Mononuclear cell (primary cell): ENCODE results near the gene TSSK6. TPM values are rescaled to one million over a fixed set of nuclear protein-coding genes. Genes with fewer than 3 reads are reported as not detected.
A peak's percentile ranks its signal among the peaks of the same experiment; 100 is the strongest.

Source experiments
- H3K27me3 ChIP-seq: 2 replicates; pipeline ENCODE4 v1.6.0; 2011; ENCODE audit warnings: low read length, control low read depth; ENCODE audit not compliant: insufficient read depth
- H3K4me1 ChIP-seq: 2 replicates; pipeline ENCODE4 v1.5.1; 2011; ENCODE audit warnings: mild to moderate bottlenecking, low read length, control low read depth; ENCODE audit not compliant: insufficient read depth
- H3K4me3 ChIP-seq: 2 replicates; pipeline ENCODE4 v1.5.1; 2011; ENCODE audit warnings: mild to moderate bottlenecking, low read length, moderate library complexity
- H3K9me3 ChIP-seq: 2 replicates; pipeline ENCODE4 v1.5.1; 2011; ENCODE audit warnings: low read depth, mild to moderate bottlenecking, control low read depth, low read length
- total RNA-seq: library from RNA; depleted of rRNA; stranded (reverse); fragments of >200 nt; gene quantifications from one replicate; pipeline ENCODE4 v1.2.3, GENCODE V29; 2012

TSSK6 gene
- total RNA-seq, 1 donor, result 6.3 TPM

DNA sequence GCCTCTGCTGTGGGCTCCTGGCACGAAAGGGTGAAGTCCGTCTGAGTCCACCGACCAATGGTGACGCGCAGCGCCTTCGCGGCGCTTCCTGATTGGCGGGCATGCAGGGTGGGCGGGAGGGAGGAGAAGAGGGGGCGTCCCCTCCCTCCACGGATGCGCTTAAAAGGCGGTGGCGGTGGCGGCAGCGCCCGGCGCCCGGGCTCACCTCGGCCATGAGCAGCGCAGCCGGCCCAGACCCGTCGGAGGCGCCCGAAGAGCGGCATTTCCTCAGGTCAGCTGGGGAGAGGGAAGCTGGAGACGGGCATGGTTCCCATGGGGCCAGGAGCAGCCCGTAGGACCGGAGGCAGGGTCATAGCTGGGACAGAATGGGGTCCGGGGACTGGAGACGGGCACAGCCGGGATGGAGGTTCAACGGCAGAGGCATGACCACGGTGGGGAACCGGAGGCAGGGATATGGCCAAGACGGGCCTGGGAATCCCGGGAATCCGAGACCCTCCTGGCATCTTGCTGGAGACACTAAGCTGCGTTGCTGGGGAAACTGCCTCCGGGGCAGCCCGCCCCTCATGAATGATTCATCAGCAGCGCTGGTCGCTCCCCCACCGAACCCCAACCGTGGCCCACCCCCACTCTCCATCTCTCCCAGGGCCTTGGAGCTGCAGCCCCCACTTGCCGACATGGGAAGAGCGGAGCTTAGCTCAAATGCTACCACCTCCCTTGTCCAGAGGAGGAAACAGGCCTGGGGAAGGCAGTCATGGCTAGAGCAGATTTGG is 13.6 kb upstream of the TSSK6 start, which contains the start of gene YJEFN3:
Gene YJEFN3, plus strand, starts transcription at position 191 of the 770 bp plus-strand sequence. Its CDS starts 22 bp downstream, at position 213.
- H3K4me1 ChIP-seq, result peaks cover 6% of the 10 kb centered on the region
- no peaks in the 10 kb centered on the region for H3K27me3 ChIP-seq
- no peaks in the 10 kb centered on the region for H3K9me3 ChIP-seq

DNA sequence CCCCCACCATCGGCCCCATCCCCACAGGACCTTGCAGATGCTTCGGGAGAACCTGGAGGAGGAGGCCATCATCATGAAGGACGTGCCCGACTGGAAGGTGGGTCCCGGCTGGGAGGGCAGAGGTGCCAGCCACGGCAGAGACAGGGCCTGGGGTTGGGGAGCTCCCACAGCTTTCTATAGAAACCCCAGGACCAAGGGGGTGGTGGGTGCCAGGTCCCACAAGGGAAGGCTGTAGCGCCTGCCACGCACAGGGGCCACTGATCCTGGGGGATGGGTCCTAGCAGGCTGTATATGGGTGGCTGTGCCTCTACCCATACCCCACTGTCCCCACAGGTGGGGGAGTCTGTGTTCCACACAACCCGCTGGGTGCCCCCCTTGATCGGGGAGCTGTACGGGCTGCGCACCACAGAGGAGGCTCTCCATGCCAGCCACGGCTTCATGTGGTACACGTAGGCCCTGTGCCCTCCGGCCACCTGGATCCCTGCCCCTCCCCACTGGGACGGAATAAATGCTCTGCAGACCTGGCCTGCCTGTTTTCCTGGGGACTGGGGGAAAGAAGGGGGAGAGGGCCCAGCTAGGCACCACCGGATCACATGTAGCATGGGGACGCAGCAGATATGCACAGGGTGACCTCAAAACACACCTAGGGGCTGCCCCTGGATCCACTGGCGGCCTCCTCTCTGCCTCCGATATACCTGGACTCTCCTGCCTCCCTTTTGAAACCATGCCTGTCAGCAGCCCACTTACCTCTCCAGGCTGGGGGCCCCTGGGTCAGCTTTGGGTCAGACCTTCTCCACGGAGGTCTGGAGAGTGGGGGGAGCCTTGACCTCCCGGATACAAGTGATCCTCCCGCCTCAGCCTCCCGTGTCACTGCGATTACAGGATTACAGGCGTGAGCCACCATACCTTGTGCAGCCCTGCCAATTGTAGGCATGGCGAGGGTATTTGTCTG is 12.6 kb upstream of the TSSK6 start:
- H3K27me3 ChIP-seq, result no peaks in the 10 kb centered on the region
- no peak overlapping the region for H3K4me3 ChIP-seq
- H3K9me3 ChIP-seq, result no peaks in the 10 kb centered on the region
- peaks cover 6% of the 10 kb centered on the region for H3K4me1 ChIP-seq

More for the DNA sequence above, 13.6 kb upstream of the TSSK6 start, which contains the start of gene YJEFN3:
- H3K4me3 ChIP-seq, result no peak within 1 kb of the TSS

DNA sequence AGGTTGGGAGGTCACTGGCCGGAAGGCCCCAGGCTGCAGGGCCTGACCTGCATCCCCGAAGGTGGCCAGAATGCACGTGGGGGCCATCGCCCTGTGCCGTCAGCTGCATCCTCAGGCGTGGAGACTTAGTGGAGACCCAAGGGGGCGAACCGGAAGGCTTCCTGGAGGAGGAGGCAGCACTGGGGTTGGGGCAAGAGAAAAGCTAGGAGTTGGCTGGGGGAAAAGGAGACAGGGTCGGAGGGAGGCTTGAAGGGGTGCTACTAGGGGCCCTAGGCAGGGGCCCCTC is 12.0 kb upstream of the TSSK6 start:
- Histone ChIP-seq H3K4me3 (no peak overlapping the region), H3K4me1 (peaks cover 4% of the 10 kb centered on the region), H3K9me3 (no peaks in the 10 kb centered on the region), H3K27me3 (no peaks in the 10 kb centered on the region)

DNA sequence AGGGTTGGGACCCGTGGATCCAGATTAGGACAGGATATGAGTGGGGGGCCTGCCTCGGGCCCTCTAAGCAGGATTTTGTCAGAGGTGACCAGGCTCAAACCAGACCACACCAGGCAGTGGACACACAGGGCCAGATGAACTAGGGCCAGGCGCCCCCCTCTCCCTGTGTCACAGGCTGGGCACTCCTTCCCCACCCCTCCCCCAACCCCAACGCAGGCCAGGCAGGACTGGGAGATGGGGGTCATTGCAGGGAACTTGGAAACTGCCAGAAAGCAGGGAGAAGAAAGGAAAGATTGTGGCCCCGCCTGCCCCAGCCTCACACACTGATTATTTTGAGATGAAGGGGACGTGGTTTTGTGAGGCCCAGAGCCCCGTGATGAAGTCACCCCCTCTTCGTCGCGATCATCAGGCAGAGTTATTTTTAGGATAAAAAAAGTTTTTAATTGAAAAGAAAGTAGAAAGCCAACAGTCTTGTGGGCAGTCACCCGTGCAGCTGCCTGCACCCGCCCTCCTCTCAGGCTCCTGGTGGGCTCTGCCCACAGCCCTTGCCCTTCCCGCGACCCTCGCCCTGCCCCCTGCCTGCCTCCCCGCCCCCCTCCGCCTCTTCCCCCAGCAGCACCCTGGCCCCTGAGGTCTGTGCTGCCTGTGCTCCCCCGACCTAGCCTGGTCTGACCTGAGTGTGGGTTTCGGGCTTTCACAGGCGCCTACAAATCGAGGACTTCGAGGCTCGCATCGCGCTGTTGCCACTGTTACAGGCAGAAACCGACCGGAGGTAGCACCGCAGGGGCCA is 11.4 kb upstream of the TSSK6 start:
- H3K27me3 ChIP-seq, result no peaks in the 10 kb centered on the region
- H3K4me1 ChIP-seq, result no peaks in the 10 kb centered on the region
- no peak overlapping the region for H3K4me3 ChIP-seq
- no peaks in the 10 kb centered on the region for H3K9me3 ChIP-seq

DNA sequence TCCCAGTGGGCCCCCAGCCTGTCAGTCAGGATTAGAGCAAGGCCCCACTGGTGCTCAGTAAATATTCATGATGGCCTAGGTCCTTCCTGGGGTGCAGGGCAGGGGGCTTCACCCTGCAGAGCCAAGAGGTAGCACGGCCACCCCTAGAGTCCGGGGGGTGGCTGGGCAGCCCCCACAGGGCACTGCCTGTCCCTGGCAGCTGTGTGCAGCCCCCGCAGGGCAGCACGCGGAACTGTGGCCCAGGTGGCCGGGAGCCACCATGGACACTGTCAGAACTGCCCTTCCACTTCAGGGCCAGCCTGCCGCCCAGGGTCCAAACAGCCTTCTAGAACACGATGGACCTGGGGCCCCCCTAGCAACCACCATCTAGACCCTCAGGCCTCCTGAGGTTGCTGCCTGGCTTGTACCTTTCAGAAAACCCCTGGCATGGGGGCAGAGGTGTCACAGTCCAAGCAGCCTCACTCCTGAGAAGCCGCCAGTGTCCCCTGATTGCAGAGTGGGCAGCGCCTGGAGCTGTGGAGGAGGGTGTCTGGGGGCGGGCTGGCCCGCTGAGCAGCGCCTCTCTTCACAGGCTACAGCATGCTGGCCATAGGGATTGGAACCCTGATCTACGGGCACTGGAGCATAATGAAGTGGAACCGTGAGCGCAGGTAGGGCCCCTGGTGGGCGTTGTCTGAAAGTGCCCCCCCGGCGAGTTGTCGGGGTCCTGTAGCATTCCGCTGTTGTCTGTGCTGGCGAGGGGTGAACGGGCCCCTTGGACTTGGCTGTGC is 10.4 kb upstream of the TSSK6 start:
- H3K27me3 ChIP-seq, result no peaks in the 10 kb centered on the region
- H3K9me3 ChIP-seq, result no peaks in the 10 kb centered on the region
- no peaks in the 10 kb centered on the region for H3K4me1 ChIP-seq
- H3K4me3 ChIP-seq, result no peak overlapping the region

DNA sequence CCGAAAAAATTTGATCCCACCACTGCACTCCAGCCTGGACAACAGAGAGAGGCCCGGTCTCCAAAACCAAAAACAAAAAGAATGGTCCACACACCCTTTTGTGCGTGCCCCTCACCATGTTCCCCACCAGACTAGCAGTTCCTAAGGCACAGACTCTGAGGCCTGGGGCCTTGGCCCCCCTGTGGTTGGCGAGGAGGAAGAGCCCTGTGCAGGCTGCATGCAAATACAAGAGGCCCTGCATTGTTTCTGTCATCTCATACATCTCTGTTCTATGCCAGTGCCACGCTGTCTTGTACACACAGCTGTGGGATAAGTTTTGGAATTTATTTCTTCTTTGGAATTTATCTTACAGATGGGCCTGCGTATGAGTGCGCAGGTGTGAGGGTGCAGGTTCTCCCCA is 8.7 kb upstream of the TSSK6 start:
- H3K27me3 ChIP-seq, result no peaks in the 10 kb centered on the region
- no peak overlapping the region for H3K4me3 ChIP-seq
- no peaks in the 10 kb centered on the region for H3K9me3 ChIP-seq
- H3K4me1 ChIP-seq, result peaks cover 3% of the 10 kb centered on the region

DNA sequence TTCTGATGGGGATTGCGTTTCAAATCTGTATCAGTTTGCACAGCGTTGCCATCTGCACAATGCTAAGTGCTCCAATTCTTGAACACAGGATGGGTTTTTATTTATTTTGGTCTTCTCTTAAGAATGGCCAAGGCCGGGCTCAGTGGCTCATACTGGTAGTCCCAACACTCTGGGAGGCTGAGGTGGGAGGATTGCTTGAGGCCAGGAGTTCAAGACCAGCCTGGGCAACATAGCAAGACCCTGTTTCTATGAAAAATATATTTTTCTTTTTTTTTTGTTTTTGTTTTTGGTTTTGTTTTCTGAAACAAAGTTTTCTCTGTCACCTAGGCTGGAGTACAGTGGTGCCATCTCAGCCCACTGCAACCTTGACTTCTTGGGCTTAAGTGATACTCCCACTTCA is 7.8 kb upstream of the TSSK6 start:
- H3K27me3 ChIP-seq, result no peaks in the 10 kb centered on the region
- H3K4me3 ChIP-seq, result no peak overlapping the region
- peaks cover 3% of the 10 kb centered on the region for H3K4me1 ChIP-seq
- no peaks in the 10 kb centered on the region for H3K9me3 ChIP-seq

DNA sequence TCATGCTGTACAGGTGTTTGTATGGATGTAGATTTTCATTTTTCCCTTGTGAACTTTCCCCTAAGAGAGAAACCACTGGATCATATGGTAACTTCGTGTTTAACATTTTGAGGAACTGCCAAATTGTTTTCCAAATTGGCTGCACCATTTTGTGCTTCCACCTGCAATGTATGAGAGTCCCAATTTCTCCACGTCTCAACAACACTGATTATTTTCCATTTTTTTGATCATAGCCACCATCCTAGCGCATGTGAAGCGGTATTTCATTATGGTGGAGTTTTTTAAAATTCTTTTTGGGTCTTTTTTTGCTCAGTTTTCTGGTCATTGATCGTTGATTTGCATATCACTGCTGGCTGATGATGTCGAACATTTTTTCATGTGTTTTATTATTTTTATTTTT is 5.6 kb upstream of the TSSK6 start:
- Histone ChIP-seq H3K4me1 (peaks cover 21% of the 10 kb centered on the region), H3K4me3 (no peak overlapping the region), H3K27me3 (no peaks in the 10 kb centered on the region), H3K9me3 (no peaks in the 10 kb centered on the region)

DNA sequence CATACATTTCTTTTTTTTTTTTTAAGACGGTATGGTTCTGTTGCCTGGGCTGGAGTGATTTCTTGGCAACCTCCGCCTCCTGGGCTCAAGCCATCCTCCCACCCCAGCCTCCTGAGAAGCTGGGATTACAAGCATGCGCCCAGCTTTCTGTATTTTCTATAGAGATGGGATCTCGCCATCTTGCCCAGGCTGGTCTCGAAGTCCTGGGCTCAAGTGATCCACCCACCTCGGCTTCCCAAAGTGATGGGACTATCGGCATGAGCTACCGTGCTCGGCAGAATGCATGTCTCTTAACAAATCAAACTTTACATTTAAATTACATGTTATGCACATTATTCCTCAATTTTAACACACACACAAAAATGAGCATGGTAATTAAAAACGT is 1.9 kb upstream of the TSSK6 start:
- Histone ChIP-seq H3K9me3 (no peaks in the 10 kb centered on the region), H3K27me3 (no peaks in the 10 kb centered on the region), H3K4me3 (no peak overlapping the region), H3K4me1 (peaks cover 28% of the 10 kb centered on the region)

DNA sequence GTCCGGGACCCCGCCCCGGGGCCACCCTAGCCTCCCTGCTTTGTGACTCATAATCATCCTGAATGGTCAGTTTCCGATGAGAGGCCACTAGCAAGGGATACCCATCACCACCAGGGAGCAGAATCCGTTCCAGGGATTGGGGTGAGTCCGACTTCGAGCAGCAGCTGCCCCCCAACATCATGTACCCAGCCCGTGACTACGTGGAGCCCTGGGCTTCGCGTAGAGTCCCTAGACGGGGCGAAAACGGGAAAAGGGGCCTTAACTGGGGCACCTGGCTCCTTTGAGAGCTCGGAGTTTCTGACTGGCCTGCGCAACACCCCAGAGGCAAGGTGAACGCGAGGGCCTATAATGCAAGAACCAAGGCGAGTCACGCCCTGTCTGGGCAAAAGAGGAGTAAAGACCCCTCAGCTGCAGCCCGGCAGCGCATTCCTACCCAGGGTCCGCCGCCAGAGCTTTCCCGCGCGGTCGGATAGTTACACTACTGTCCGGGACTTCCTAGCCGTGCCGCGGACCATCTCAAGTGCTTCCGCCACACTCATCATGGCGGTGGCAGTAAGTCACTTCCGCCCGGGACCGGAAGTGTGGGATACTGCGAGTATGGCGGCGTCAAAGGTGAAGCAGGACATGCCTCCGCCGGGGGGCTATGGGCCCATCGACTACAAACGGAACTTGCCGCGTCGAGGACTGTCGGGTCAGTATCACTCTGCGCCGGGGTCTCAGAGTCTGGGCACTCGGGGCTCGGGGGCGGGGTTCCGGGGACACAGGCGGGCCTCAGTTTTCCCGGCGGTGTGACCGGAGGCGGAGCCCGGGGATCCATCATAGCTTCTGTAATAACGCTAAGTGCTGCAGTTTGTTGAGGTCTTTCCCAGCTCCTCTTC is 533 bp upstream of the TSSK6 start, which contains the start of gene NDUFA13:
Gene NDUFA13, plus strand, starts transcription at position 584 of the 878 bp plus-strand sequence. Its CDS starts 14 bp downstream, at position 598.
- Histone ChIP-seq H3K9me3 (no peaks in the 10 kb centered on the region), H3K27me3 (no peaks in the 10 kb centered on the region), H3K4me1 (peaks cover 28% of the 10 kb centered on the region), H3K4me3 (peak within 1 kb of the TSS; percentile 76)

DNA sequence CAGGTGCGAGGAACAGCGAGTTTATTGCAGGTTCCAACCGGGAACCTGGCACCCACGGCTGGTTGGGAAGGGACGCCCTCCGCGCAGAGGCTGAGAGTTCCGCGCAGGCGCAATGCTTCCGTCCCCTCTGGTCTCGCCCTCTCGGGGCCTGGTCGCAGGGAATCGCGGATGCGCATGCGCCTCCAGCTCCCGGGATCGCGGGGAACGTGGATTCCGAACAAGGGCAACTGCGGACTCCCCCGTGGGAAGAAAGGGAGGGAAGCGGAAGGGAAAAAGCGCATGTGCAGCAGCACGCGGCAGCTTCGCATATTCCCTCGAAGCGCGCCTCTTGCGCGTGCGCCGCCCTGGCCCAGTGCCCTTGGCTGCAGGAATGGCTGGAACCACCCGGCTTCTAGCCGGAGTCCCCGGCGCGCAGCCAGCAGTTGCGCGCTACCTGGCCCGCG is 1.1 kb downstream of the TSSK6 start:
- H3K27me3 ChIP-seq, result no peaks in the 10 kb centered on the region
- H3K9me3 ChIP-seq, result no peaks in the 10 kb centered on the region
- no peak overlapping the region for H3K4me3 ChIP-seq
- H3K4me1 ChIP-seq, result peaks cover 26% of the 10 kb centered on the region

DNA sequence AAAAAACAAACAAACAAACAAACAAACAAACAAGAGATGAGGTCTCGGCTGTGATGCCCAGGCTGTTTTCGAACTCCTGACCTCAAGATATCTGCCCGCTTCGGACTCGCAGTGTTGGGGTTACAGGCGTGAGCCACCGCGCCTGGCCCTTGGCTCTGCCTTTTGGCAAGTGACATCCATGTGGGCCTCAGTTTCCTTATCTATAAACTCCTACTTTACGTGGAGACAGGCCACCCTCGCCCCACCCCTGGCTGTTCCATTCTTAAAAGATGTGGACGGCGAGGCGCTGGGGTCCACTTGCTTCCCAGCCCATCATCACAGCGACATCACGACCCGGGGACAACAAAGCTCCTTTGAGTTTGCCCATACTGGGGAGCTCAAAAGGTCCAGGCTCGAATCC is 1.7 kb downstream of the TSSK6 start:
- H3K27me3 ChIP-seq, result no peaks in the 10 kb centered on the region
- no peaks in the 10 kb centered on the region for H3K9me3 ChIP-seq
- peaks cover 25% of the 10 kb centered on the region for H3K4me1 ChIP-seq
- no peak overlapping the region for H3K4me3 ChIP-seq

DNA sequence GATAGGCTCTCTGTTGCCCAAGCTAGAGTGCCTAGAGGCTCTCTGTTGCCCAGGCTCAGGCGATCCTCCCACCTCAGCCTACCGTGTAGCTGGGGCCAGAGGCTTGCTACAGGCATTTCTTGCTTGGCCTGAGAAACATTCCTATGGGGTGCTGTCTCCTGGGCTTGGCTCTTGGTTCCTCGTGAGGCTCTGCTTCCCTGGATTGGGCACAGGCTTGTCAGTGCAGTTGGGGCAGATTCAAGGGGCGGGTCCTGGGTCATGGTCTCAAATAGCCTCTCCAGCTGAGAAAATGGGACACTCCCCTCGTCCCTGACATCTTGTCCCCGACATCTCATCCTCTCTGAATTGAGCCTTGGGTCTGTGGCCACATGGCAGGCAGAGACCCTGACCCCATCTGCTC is 4.9 kb downstream of the TSSK6 start:
- no peaks in the 10 kb centered on the region for H3K27me3 ChIP-seq
- no peak overlapping the region for H3K4me3 ChIP-seq
- peaks cover 4% of the 10 kb centered on the region for H3K4me1 ChIP-seq
- H3K9me3 ChIP-seq, result no peaks in the 10 kb centered on the region
